ENCODE results near the gene FASN.
"Not testable (repeated sequence)": the region's sequence is repeated elsewhere in the genome, so short reads cannot be mapped to it uniquely, and the experiment has no call there.

The FASN gene

GRCh38 chr17:82039695-82040299 is 58.2 kb downstream of the FASN start:
- H3K27me3 ChIP-seq (ENCODE audit: control insufficient read depth in 2 of 2, insufficient read depth in 2 of 2, low read length in 2 of 2), result no peaks in the 10 kb centered on the region
- H3K9ac ChIP-seq (ENCODE audit: low read depth in 1 of 2, low read length in 2 of 2), result no peak overlapping the region
- no peak overlapping the region for H3K27ac ChIP-seq (ENCODE audit: low read depth in 2 of 2, low read length in 2 of 2)
- H3K4me1 ChIP-seq (ENCODE audit: control insufficient read depth in 2 of 2, insufficient read depth in 2 of 2, low read length in 2 of 2), result peaks cover 13 to 14% of the 10 kb centered on the region in 2 donors
- no peak overlapping the region for H3K4me3 ChIP-seq (ENCODE audit: low read length in 2 of 2)
- H3K36me3 ChIP-seq (ENCODE audit: control insufficient read depth in 2 of 2, insufficient read depth in 2 of 2, low read length in 2 of 2), result peaks cover 2 to 4% of the 10 kb centered on the region in 2 donors
- H3K9me3 ChIP-seq (ENCODE audit: control insufficient read depth in 2 of 2, low read length in 2 of 2), result no peaks in the 10 kb centered on the region

DNA sequence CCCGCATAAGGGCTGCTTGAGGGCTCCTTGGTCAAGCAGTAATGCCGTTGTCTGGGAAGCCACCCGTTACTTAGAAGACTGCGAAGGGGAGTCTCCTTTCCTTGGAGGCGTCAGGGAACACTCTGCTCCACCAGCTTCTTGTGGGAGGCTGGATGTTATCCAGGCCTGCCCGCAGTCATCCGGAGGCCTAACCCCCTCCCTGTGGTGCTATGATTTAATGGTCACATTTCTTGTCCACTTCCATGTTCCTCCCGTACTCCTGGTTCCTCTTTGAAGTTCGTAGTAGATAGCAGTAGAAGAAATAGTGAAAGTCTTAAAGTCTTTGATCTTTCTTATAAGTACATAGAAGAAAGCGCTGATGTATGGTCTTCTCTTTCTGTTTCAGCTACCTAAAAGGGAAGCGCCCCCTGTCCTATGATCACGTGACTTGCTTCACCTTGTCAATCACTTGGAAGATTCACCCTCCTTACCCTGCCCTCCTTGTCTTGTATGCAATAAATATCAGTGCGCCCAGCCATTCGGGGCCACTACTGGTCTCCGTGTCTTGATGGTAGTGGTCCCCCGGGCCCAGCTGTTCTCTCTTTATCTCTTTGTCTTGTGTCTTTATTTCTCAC is 59.1 kb downstream of the FASN start:
- H3K36me3 ChIP-seq (ENCODE audit: control insufficient read depth in 2 of 2, insufficient read depth in 2 of 2, low read length in 2 of 2); H3K9ac ChIP-seq (ENCODE audit: low read depth in 1 of 2, low read length in 2 of 2); H3K9me3 ChIP-seq (ENCODE audit: control insufficient read depth in 2 of 2, low read length in 2 of 2); H3K27ac ChIP-seq (ENCODE audit: low read depth in 2 of 2, low read length in 2 of 2); H3K4me3 ChIP-seq (ENCODE audit: low read length in 2 of 2); H3K27me3 ChIP-seq (ENCODE audit: control insufficient read depth in 2 of 2, insufficient read depth in 2 of 2, low read length in 2 of 2): not testable (repeated sequence)
- peaks cover 13 to 14% of the 10 kb centered on the region in 2 donors for H3K4me1 ChIP-seq (ENCODE audit: control insufficient read depth in 2 of 2, insufficient read depth in 2 of 2, low read length in 2 of 2)

DNA sequence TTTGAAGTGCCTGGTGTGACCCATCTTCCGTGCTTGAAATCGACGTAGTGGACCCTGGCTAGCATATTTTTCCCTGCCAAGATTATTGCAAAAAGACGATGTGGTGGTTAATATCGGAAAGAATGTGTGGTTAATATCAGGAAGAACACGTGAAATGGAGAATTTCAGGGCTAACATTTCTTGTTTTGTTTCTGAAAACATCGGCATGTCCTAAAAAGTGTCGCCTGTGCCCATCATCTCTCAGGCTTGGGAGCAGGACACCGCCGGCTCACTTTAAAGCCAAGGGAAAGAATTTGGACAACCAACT is 60.2 kb downstream of the FASN start:
- H3K27ac ChIP-seq (ENCODE audit: low read depth in 2 of 2, low read length in 2 of 2), result peak overlapping the region; percentile 98 to 99
- peak overlapping the region; percentile 31 to 77 for H3K4me3 ChIP-seq (ENCODE audit: low read length in 2 of 2)
- H3K4me1 ChIP-seq (ENCODE audit: control insufficient read depth in 2 of 2, insufficient read depth in 2 of 2, low read length in 2 of 2), result peaks cover 13 to 14% of the 10 kb centered on the region in 2 donors
- peaks cover 2 to 4% of the 10 kb centered on the region in 2 donors for H3K36me3 ChIP-seq (ENCODE audit: control insufficient read depth in 2 of 2, insufficient read depth in 2 of 2, low read length in 2 of 2)
- H3K9me3 ChIP-seq (ENCODE audit: control insufficient read depth in 2 of 2, low read length in 2 of 2), result no peaks in the 10 kb centered on the region
- H3K9ac ChIP-seq (ENCODE audit: low read depth in 1 of 2, low read length in 2 of 2), result no peak overlapping the region
- no peaks in the 10 kb centered on the region for H3K27me3 ChIP-seq (ENCODE audit: control insufficient read depth in 2 of 2, insufficient read depth in 2 of 2, low read length in 2 of 2)

DNA sequence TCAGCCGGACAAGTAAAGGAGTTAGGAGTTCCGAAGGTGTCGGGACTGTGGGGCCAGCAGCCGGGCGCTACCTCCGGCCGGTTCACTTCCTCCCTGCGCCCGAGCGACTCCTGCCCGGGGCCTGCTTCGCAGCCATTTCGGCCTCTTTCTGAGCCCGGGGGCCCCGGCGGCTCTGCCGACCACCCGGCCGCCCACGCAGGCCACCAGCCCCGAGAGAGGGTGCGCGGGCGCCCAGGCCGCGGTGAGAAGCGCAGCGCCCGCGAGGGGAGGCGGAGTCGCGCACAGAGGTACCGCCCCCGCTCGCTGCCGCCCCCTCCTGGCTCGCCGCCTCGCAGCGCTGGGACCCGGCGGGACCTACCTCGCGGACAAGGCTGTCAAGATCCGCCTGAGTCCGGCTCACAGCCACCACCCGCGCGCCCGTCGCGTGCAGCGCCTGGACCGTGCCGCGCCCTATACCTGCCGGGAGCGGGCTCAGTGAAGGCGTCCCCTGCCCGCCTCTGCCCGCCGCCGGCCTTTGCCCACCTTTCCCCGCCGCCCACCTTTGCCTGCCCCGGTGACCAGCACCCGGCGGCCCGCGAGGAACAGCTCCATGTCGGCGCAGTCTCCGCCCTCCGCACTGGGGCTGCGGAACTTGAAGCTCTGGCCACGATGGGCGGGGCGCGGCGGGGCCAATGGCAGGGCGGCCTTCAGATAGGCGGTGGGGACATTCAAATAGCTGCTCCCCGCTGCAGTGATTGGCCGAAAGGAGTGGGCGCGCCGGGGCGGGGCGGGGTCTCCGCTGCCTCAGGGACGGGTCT is 60.7 kb downstream of the FASN start, which contains the start of gene DCXR:
DCXR (minus strand) TSS at position 606 of the 797 bp plus-strand sequence; CDS start at position 591, 15 bp downstream.
- Histone ChIP-seq H3K4me1 (ENCODE audit: control insufficient read depth in 2 of 2, insufficient read depth in 2 of 2, low read length in 2 of 2) (peaks cover 13 to 16% of the 10 kb centered on the region in 2 donors), H3K27me3 (ENCODE audit: control insufficient read depth in 2 of 2, insufficient read depth in 2 of 2, low read length in 2 of 2) (no peaks in the 10 kb centered on the region), H3K9me3 (ENCODE audit: control insufficient read depth in 2 of 2, low read length in 2 of 2) (no peaks in the 10 kb centered on the region)

GRCh38 chr17:82036634-82037091 is 61.4 kb downstream of the FASN start:
- Histone ChIP-seq H3K9me3 (ENCODE audit: control insufficient read depth in 2 of 2, low read length in 2 of 2) (no peaks in the 10 kb centered on the region), H3K27me3 (ENCODE audit: control insufficient read depth in 2 of 2, insufficient read depth in 2 of 2, low read length in 2 of 2) (no peaks in the 10 kb centered on the region), H3K9ac (ENCODE audit: low read depth in 1 of 2, low read length in 2 of 2) (peak overlapping the region; percentile 78 to 79), H3K4me1 (ENCODE audit: control insufficient read depth in 2 of 2, insufficient read depth in 2 of 2, low read length in 2 of 2) (peaks cover 17 to 20% of the 10 kb centered on the region in 2 donors), H3K4me3 (ENCODE audit: low read length in 2 of 2) (peak overlapping the region; percentile 74), H3K36me3 (ENCODE audit: control insufficient read depth in 2 of 2, insufficient read depth in 2 of 2, low read length in 2 of 2) (peaks cover 2 to 4% of the 10 kb centered on the region in 2 donors), H3K27ac (ENCODE audit: low read depth in 2 of 2, low read length in 2 of 2) (peak overlapping the region; percentile 98 to 99)

More for the DNA sequence above, 60.7 kb downstream of the FASN start, which contains the start of gene DCXR:
- H3K36me3 ChIP-seq (ENCODE audit: control insufficient read depth in 2 of 2, insufficient read depth in 2 of 2, low read length in 2 of 2), result peaks cover 2 to 4% of the 10 kb centered on the region in 2 donors
- H3K9ac ChIP-seq (ENCODE audit: low read depth in 1 of 2, low read length in 2 of 2), result peak within 1 kb of the TSS; percentile 78 to 79
- peak within 1 kb of the TSS; percentile 74 to 77 for H3K4me3 ChIP-seq (ENCODE audit: low read length in 2 of 2)
- H3K27ac ChIP-seq (ENCODE audit: low read depth in 2 of 2, low read length in 2 of 2), result peak within 1 kb of the TSS; percentile 98 to 99

GRCh38 chr17:82035956-82036633 is 61.9 kb downstream of the FASN start:
- no peaks in the 10 kb centered on the region for H3K27me3 ChIP-seq (ENCODE audit: control insufficient read depth in 2 of 2, insufficient read depth in 2 of 2, low read length in 2 of 2)
- H3K4me1 ChIP-seq (ENCODE audit: control insufficient read depth in 2 of 2, insufficient read depth in 2 of 2, low read length in 2 of 2), result peaks cover 17 to 20% of the 10 kb centered on the region in 2 donors
- no peak overlapping the region for H3K27ac ChIP-seq (ENCODE audit: low read depth in 2 of 2, low read length in 2 of 2)
- H3K4me3 ChIP-seq (ENCODE audit: low read length in 2 of 2), result peak overlapping the region; percentile 74
- H3K9ac ChIP-seq (ENCODE audit: low read depth in 1 of 2, low read length in 2 of 2), result peak overlapping the region; percentile 78 to 79
- no peaks in the 10 kb centered on the region for H3K9me3 ChIP-seq (ENCODE audit: control insufficient read depth in 2 of 2, low read length in 2 of 2)
- peaks cover 2 to 4% of the 10 kb centered on the region in 2 donors for H3K36me3 ChIP-seq (ENCODE audit: control insufficient read depth in 2 of 2, insufficient read depth in 2 of 2, low read length in 2 of 2)

- H3K4me1 ChIP-seq (ENCODE audit: control insufficient read depth in 2 of 2, insufficient read depth in 2 of 2, low read length in 2 of 2), result peaks cover 22 to 23% of the 10 kb centered on the region in 2 donors
- H3K9ac ChIP-seq (ENCODE audit: low read depth in 1 of 2, low read length in 2 of 2), result no peak overlapping the region
These were observed 62.5 kb downstream of the FASN start for GRCh38 chr17:82035488-82035887.

DNA sequence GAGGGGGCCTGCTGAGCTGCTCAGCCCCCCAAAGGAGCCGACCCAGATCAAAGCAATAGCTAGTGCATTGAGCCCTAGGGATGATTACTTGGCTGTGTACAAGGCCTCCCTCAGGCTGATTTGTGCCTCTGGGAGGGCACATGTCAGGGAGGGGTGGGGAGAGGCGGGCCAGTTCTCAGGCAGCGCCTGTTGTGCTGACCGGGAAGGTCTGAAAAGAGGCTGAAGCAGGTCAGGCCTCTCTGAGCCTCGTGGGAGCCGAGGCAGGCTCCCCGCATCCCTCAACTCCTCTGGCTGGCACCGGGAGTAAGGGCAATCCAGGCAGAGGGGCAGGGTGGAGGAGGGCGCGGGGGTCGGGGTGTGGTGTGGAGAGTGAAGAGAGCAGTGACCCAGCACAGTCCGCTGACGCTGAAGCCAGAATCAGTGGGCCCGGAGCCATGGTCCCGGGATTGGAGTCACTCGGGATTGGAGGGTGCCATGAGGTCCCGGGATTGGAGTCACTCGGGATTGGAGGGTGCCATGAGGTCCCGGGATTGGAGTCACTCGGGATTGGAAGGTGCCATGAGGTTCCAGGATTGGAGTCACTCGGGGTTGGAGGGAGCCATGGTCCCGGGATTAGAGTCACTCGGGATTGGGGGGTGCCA is 63.5 kb downstream of the FASN start:
- no peak overlapping the region for H3K27ac ChIP-seq (ENCODE audit: low read depth in 2 of 2, low read length in 2 of 2)
- no peaks in the 10 kb centered on the region for H3K27me3 ChIP-seq (ENCODE audit: control insufficient read depth in 2 of 2, insufficient read depth in 2 of 2, low read length in 2 of 2)
- H3K9me3 ChIP-seq (ENCODE audit: control insufficient read depth in 2 of 2, low read length in 2 of 2), result no peaks in the 10 kb centered on the region
- peaks cover 2 to 4% of the 10 kb centered on the region in 2 donors for H3K36me3 ChIP-seq (ENCODE audit: control insufficient read depth in 2 of 2, insufficient read depth in 2 of 2, low read length in 2 of 2)
- peaks cover 22 to 30% of the 10 kb centered on the region in 2 donors for H3K4me1 ChIP-seq (ENCODE audit: control insufficient read depth in 2 of 2, insufficient read depth in 2 of 2, low read length in 2 of 2)
- no peak overlapping the region for H3K9ac ChIP-seq (ENCODE audit: low read depth in 1 of 2, low read length in 2 of 2)
- H3K4me3 ChIP-seq (ENCODE audit: low read length in 2 of 2), result no peak overlapping the region

More at GRCh38 chr17:82035488-82035887, 62.5 kb downstream of the FASN start:
- Histone ChIP-seq H3K4me3 (ENCODE audit: low read length in 2 of 2) (no peak overlapping the region), H3K9me3 (ENCODE audit: control insufficient read depth in 2 of 2, low read length in 2 of 2) (no peaks in the 10 kb centered on the region), H3K27me3 (ENCODE audit: control insufficient read depth in 2 of 2, insufficient read depth in 2 of 2, low read length in 2 of 2) (no peaks in the 10 kb centered on the region), H3K36me3 (ENCODE audit: control insufficient read depth in 2 of 2, insufficient read depth in 2 of 2, low read length in 2 of 2) (peaks cover 2 to 4% of the 10 kb centered on the region in 2 donors), H3K27ac (ENCODE audit: low read depth in 2 of 2, low read length in 2 of 2) (no peak overlapping the region)

DNA sequence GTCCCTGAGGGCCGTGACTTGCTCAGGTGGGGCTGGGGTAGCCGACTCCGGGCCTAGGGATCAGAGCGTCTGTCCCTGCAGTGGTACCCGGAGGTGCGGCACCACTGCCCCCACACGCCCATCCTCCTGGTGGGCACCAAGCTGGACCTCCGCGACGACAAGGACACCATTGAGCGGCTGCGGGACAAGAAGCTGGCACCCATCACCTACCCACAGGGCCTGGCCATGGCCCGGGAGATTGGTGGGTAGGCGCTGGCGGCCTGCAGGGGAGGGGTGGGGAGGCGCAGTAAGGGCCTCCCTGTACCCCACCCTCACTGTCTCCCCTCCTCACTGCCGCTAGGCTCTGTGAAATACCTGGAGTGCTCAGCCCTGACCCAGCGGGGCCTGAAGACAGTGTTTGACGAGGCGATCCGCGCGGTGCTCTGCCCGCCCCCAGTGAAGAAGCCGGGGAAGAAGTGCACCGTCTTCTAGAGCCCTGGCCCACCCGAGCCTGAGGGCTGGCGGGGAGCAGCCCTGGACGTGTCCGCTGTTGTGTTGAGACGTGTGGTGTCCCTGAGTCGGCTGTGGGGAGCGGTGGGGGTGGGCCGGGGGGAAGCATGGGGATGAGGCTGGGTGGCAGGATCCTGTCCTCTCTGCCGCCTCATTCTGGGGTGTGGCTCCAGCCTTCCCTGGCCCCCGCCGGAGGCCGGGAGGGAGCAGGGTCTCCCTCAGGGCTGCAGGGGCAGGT is 64.5 kb downstream of the FASN start:
- H3K9ac ChIP-seq (ENCODE audit: low read depth in 1 of 2, low read length in 2 of 2), result no peak overlapping the region
- no peak overlapping the region for H3K27ac ChIP-seq (ENCODE audit: low read depth in 2 of 2, low read length in 2 of 2)
- H3K36me3 ChIP-seq (ENCODE audit: control insufficient read depth in 2 of 2, insufficient read depth in 2 of 2, low read length in 2 of 2), result peaks cover 2 to 4% of the 10 kb centered on the region in 2 donors
- peaks cover 22 to 30% of the 10 kb centered on the region in 2 donors for H3K4me1 ChIP-seq (ENCODE audit: control insufficient read depth in 2 of 2, insufficient read depth in 2 of 2, low read length in 2 of 2)
- no peaks in the 10 kb centered on the region for H3K27me3 ChIP-seq (ENCODE audit: control insufficient read depth in 2 of 2, insufficient read depth in 2 of 2, low read length in 2 of 2)
- H3K4me3 ChIP-seq (ENCODE audit: low read length in 2 of 2), result no peak overlapping the region
- H3K9me3 ChIP-seq (ENCODE audit: control insufficient read depth in 2 of 2, low read length in 2 of 2), result no peaks in the 10 kb centered on the region

All from mucosa of rectum (tissue), 2 donors.